Hepatocyte (in vitro differentiated cells): ENCODE results near the gene FAM210A. TPM values are rescaled to one million over a fixed set of nuclear protein-coding genes. Genes with fewer than 3 reads are reported as not detected.

Experiments used
- DNase-seq: peaks from one replicate; pipeline ENCODE4 v3.0.0-alpha.2; 2016; ENCODE audit warnings: low spot score
- H2AFZ ChIP-seq: fragments of 200-600 bp; sonication (generic); 2 replicates; pipeline ENCODE4 v1.6.0; 2016; ENCODE audit warnings: antibody characterized with exemption, mild to moderate bottlenecking
- H3K27ac ChIP-seq: fragments of 200-600 bp; sonication (generic); 2 replicates; pipeline ENCODE4 v1.5.1; 2016; ENCODE audit warnings: mild to moderate bottlenecking
- H3K27me3 ChIP-seq: fragments of 200-600 bp; sonication (generic); 2 replicates; pipeline ENCODE4 v1.6.1; 2016
- H3K36me3 ChIP-seq: fragments of 200-600 bp; sonication (generic); replicated peaks from 2 replicates; pipeline ENCODE4 v1.5.1; 2016; ENCODE audit warnings: low read depth; ENCODE audit not compliant: insufficient read depth
- H3K4me1 ChIP-seq: fragments of 200-600 bp; sonication (generic); 2 replicates; pipeline ENCODE4 v1.5.1; 2016; ENCODE audit warnings: mild to moderate bottlenecking, moderate library complexity; ENCODE audit not compliant: insufficient read depth
- H3K4me2 ChIP-seq: fragments of 200-600 bp; sonication (generic); 2 replicates; pipeline ENCODE4 v1.6.0; 2016
- H3K4me3 ChIP-seq: fragments of 200-600 bp; sonication (generic); 2 replicates; pipeline ENCODE4 v1.5.1; 2016; ENCODE audit warnings: mild to moderate bottlenecking
- H3K79me2 ChIP-seq: fragments of 200-600 bp; sonication (generic); 2 replicates; pipeline ENCODE4 v1.6.0; 2017; ENCODE audit warnings: mild to moderate bottlenecking
- H3K9me2 ChIP-seq: fragments of 200-600 bp; sonication (generic); replicated peaks from 2 replicates; pipeline ENCODE4 v1.6.0; 2017; ENCODE audit warnings: mild to moderate bottlenecking; ENCODE audit not compliant: insufficient read depth
- H3K9me3 ChIP-seq: fragments of 200-600 bp; sonication (generic); 2 replicates; pipeline ENCODE4 v1.5.1; 2016; ENCODE audit warnings: low read depth, mild to moderate bottlenecking
- H4K20me1 ChIP-seq: fragments of 200-600 bp; sonication (generic); 2 replicates; pipeline ENCODE4 v1.6.0; 2016; ENCODE audit warnings: mild to moderate bottlenecking; ENCODE audit not compliant: insufficient read depth, poor library complexity, severe bottlenecking
- CTCF ChIP-seq: fragments of 200-600 bp; sonication (generic); IDR thresholded peaks from 2 replicates; pipeline ENCODE4 v1.5.1; 2016; ENCODE audit warnings: antibody characterized with exemption, mild to moderate bottlenecking; ENCODE audit not compliant: poor library complexity
- EZH2 ChIP-seq: fragments of 200-600 bp; sonication (generic); IDR thresholded peaks from 2 replicates; pipeline ENCODE4 v1.6.1; 2016; ENCODE audit warnings: antibody characterized with exemption, mild to moderate bottlenecking, borderline replicate concordance
- EZH2phosphoT487 ChIP-seq: fragments of 200-600 bp; sonication (generic); IDR thresholded peaks from one replicate; pipeline ENCODE4 v1.6.1; 2018; ENCODE audit warnings: antibody characterized with exemption, mild to moderate bottlenecking, low read depth, moderate library complexity; ENCODE audit not compliant: unreplicated experiment, severe bottlenecking
- WGBS: methylation state at CpG from one replicate; pipeline ENCODE4 v1.1.6; 2016; ENCODE audit warnings: low lambda C conversion rate; ENCODE audit errors: missing lambda C conversion rate; 5-methylcytosine and 5-hydroxymethylcytosine counted together
- polyA plus RNA-seq: library from polyadenylated mRNA; unstranded; fragments of >200 nt; fragmentation: Nextera tagmentation; extraction: Ambion mirVana; gene quantifications from 2 replicates; pipeline ENCODE4 v1.2.1, GENCODE V29; 2016
- total RNA-seq: library from RNA; depleted of rRNA; stranded (reverse); fragments of >200 nt; gene quantifications from 2 replicates; pipeline ENCODE4 v1.2.3, GENCODE V29; 2014

The FAM210A gene
- total and polyA plus RNA-seq, 2 experiments from 2014 or later = 13.9 to 20.6 TPM

GRCh38 chr18:13641551-13642439 is 84.6 kb downstream of the FAM210A start:
- TF ChIP-seq CTCF (no peak), EZH2 (no peak), EZH2phosphoT487 (no peak)
- peak overlapping the region; percentile 87 for H3K4me2 ChIP-seq
- H2AFZ ChIP-seq = peak overlapping the region; percentile 71

DNA sequence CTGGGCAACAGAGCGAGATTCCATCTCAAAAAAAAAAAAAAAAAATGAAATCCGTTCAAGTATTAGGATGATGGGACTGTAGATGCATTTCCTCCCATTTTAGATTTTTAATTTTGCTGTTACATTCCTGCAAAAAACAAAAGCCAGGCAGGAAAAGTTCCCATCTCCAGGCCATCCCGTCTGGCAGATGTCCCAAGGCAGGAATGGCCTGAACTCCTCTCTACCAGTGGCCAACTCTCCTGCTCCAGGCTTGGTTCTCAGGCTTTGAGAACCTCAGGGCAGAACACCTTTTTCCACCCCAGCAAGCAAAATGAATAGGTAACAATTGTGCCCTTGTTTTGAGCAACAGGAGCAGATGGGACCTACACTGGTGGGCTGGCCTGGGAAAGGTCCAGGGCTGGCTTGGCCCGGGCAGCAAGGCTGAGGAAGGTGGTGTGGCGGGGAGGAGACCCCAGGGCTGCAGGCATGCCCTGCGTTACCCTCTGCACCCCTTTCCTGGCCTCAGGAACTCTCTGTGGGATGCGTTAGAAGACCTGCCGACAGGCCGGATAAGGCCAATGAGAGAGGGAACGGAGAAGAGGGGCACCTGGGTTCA is 86.0 kb downstream of the FAM210A start:
- Histone ChIP-seq H3K9me2 (no peaks in the 10 kb centered on the region), H3K27me3 (no peaks in the 10 kb centered on the region), H2AFZ (no peak overlapping the region), H3K36me3 (no peaks in the 10 kb centered on the region), H3K4me2 (no peak overlapping the region), H3K4me3 (no peak overlapping the region), H3K79me2 (no peaks in the 10 kb centered on the region), H4K20me1 (no peaks in the 10 kb centered on the region), H3K9me3 (no peaks in the 10 kb centered on the region), H3K27ac (no peak overlapping the region), H3K4me1 (no peaks in the 10 kb centered on the region)
- 87% methylated on average over 10 of the region's 10 CpGs for WGBS
- TF ChIP-seq EZH2phosphoT487 (no peak), CTCF (no peak), EZH2 (no peak)
- DNase-seq = no peak

More at GRCh38 chr18:13641551-13642439, 84.6 kb downstream of the FAM210A start:
- Histone ChIP-seq H3K9me3 (no peaks in the 10 kb centered on the region), H4K20me1 (no peaks in the 10 kb centered on the region), H3K27ac (peak overlapping the region; percentile 20), H3K27me3 (no peaks in the 10 kb centered on the region), H3K4me1 (no peaks in the 10 kb centered on the region), H3K4me3 (no peak overlapping the region), H3K36me3 (no peaks in the 10 kb centered on the region), H3K79me2 (no peaks in the 10 kb centered on the region), H3K9me2 (no peaks in the 10 kb centered on the region)
- WGBS = 55% methylated on average over 42 of the region's 84 CpGs
- DNase-seq = peak; percentile 43

DNA sequence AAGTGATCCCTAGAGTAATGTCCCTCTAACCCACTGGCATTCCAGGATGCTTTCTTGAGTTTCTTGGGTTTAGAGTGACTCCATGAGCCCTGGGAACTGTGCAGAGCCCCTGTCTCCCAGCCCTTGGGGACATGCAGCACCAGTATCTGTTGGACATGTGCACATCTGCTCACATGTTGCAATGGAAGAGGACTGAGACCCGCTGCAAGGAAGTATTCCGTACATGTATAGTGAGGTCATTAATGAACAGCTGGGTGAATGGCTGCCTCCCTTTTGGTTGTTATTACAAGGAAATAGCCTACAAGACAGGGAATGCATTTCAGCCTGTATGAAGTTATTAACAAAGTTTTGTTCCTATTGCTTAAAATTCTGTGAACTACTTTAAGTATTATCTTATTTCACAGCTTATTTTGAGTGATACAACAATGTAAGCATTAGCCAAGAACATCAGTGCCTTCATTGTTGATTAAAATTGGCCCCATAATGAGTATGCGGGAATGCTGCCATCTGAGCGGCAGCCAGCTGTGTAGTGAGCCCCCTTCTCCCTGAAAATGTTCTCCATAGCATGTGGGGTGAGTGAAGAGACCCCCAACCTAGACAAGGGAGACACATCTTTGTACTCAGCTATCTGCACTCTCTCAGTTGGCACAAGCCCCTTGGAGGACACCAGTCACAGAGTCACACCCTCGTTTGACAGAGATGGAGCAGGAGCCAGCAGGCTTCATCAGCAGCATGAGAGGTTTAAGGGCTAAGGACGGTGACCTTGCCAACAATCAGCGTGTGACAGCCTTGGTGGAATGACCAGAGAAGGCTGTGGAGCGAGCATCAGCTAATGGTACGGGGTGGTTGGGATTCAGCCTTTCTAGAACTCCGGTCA is 87.4 kb downstream of the FAM210A start:
- 97% methylated on average over 10 of the region's 10 CpGs for WGBS
- no peak for TF ChIP-seq CTCF
- no peak for TF ChIP-seq EZH2
- TF ChIP-seq EZH2phosphoT487 = no peak

More for the DNA sequence above, 87.4 kb downstream of the FAM210A start:
- H3K27me3 ChIP-seq = no peaks in the 10 kb centered on the region
- H3K79me2 ChIP-seq = no peaks in the 10 kb centered on the region
- no peaks in the 10 kb centered on the region for H4K20me1 ChIP-seq
- no peaks in the 10 kb centered on the region for H3K9me2 ChIP-seq
- no peak overlapping the region for H3K27ac ChIP-seq
- DNase-seq = no peak
- H2AFZ ChIP-seq = no peak overlapping the region
- no peaks in the 10 kb centered on the region for H3K36me3 ChIP-seq
- H3K4me3 ChIP-seq = no peak overlapping the region
- no peaks in the 10 kb centered on the region for H3K9me3 ChIP-seq
- H3K4me1 ChIP-seq = no peaks in the 10 kb centered on the region
- H3K4me2 ChIP-seq = no peak overlapping the region
